ENCODE results near the gene CEACAM8.
"Not testable (repeated sequence)": the region's sequence is repeated elsewhere in the genome, so short reads cannot be mapped to it uniquely, and the experiment has no call there.

CEACAM8 gene

GRCh38 chr19:42573642-42574041 lies 21.1 kb downstream of the CEACAM8 start:
- DNase-seq (ENCODE audit: low spot score) = no peak

GRCh38 chr19:42571116-42571515 lies 23.6 kb downstream of the CEACAM8 start:
- no peak for DNase-seq (ENCODE audit: low spot score)

GRCh38 chr19:42569193-42569592 lies 25.5 kb downstream of the CEACAM8 start:
- DNase-seq (ENCODE audit: low spot score) = no peak

GRCh38 chr19:42568006-42568405 lies 26.7 kb downstream of the CEACAM8 start:
- DNase-seq (ENCODE audit: low spot score) = no peak

- no peak for DNase-seq (ENCODE audit: low spot score)
These were observed 27.2 kb downstream of the CEACAM8 start for GRCh38 chr19:42567567-42567966.

GRCh38 chr19:42563352-42564210 lies 31.1 kb downstream of the CEACAM8 start:
- DNase-seq (ENCODE audit: low spot score) = no peak

GRCh38 chr19:42561512-42561911 lies 33.2 kb downstream of the CEACAM8 start:
- DNase-seq (ENCODE audit: low spot score) = no peak

- no peak for DNase-seq (ENCODE audit: low spot score)
These were observed 34.0 kb downstream of the CEACAM8 start for GRCh38 chr19:42560731-42561130.

GRCh38 chr19:42558450-42559150 lies 36.1 kb downstream of the CEACAM8 start:
- DNase-seq (ENCODE audit: low spot score) = no peak

- not testable (repeated sequence) for DNase-seq (ENCODE audit: low spot score)
These were observed 37.3 kb downstream of the CEACAM8 start for GRCh38 chr19:42557386-42557871.

- DNase-seq (ENCODE audit: low spot score) = no peak
These were observed 38.9 kb downstream of the CEACAM8 start for GRCh38 chr19:42555801-42556200.

GRCh38 chr19:42555317-42555716 lies 39.4 kb downstream of the CEACAM8 start:
- DNase-seq (ENCODE audit: low spot score) = no peak

- no peak for DNase-seq (ENCODE audit: low spot score)
These were observed 40.6 kb downstream of the CEACAM8 start for GRCh38 chr19:42554046-42554575.

- no peak for DNase-seq (ENCODE audit: low spot score)
These were observed 41.3 kb downstream of the CEACAM8 start for GRCh38 chr19:42553292-42554045.

- DNase-seq (ENCODE audit: low spot score) = no peak
These were observed 42.3 kb downstream of the CEACAM8 start for GRCh38 chr19:42552086-42553065.

GRCh38 chr19:42550521-42550920 lies 44.2 kb downstream of the CEACAM8 start:
- not testable (repeated sequence) for DNase-seq (ENCODE audit: low spot score)

GRCh38 chr19:42549067-42549466 lies 45.7 kb downstream of the CEACAM8 start:
- DNase-seq (ENCODE audit: low spot score) = not testable (repeated sequence)

- DNase-seq (ENCODE audit: low spot score) = no peak
These were observed 46.2 kb downstream of the CEACAM8 start for GRCh38 chr19:42548552-42548951.

GRCh38 chr19:42547929-42548328 lies 46.8 kb downstream of the CEACAM8 start:
- DNase-seq (ENCODE audit: low spot score) = no peak

GRCh38 chr19:42546831-42547500 lies 47.8 kb downstream of the CEACAM8 start:
- no peak for DNase-seq (ENCODE audit: low spot score)
